NB4 (cell line): ENCODE results near the gene CRTAP.
"Not testable (repeated sequence)": the region's sequence is repeated elsewhere in the genome, so short reads cannot be mapped to it uniquely, and the experiment has no call there.

Experiments
- DNase-seq: peaks from one replicate; pipeline ENCODE4 v3.0.0; 2010; ENCODE audit warnings: low read depth
- H3K4me3 ChIP-seq: one replicate; pipeline ENCODE4 v1.5.1; 2011; ENCODE audit warnings: mild to moderate bottlenecking, low read depth, low read length, moderate library complexity
- MYC ChIP-seq: IDR thresholded peaks from 2 replicates; pipeline ENCODE4 v1.6.1; 2011; ENCODE audit warnings: low read depth, low read length
- POLR2A ChIP-seq: IDR thresholded peaks from 2 replicates; pipeline ENCODE4 v1.6.1; 2011; ENCODE audit warnings: mild to moderate bottlenecking; ENCODE audit not compliant: insufficient read length; ENCODE audit errors: extremely low read depth
- TF ChIP-seq, protein P1 (sequence below): IDR thresholded peaks from one replicate; pipeline ENCODE4 v1.5.1; 2012; ENCODE audit warnings: low read depth, low read length
- TF ChIP-seq, protein P2 (sequence below): IDR thresholded peaks from 2 replicates; pipeline ENCODE4 v1.6.1; 2011; ENCODE audit warnings: low read depth, low read length

The CRTAP gene

DNA sequence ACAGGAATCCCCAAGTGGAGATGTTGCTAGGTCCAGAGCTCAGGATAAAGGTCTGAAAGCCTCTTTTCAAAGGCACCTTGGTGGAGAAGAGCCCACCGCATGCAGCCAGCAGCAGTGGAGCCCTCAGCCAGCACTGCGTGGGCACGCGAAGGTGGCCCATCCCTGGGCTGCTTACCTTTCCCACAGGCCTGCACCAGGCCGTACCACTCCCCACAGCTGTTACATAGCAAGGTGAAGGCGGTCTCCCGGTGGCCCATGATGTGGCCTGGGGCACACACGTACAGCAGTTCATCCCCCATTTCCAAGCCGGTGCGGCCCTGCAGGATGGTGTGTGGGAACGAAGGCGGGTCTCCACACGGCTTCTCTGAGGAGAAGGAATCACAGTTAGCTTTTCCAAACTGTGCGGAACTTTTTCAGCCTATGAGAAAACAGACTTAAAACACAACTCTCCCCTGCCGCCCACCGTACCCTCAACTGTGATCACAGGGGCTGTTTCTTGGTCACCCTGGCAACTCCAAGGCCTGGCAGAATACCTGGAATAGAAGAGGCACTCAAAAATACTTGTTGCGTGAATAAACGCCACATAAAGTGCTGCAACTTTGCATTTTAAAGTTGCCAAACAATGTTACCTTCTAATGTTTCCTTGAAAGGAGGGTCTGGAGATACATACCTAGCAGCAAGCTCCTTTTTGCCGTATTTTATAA is 61.0 kb downstream of the CRTAP start:
- no peak for DNase-seq
- H3K4me3 ChIP-seq = no peak overlapping the region
- TF ChIP-seq POLR2A (no peak), MYC (no peak)
- TF ChIP-seq, protein P1, sequence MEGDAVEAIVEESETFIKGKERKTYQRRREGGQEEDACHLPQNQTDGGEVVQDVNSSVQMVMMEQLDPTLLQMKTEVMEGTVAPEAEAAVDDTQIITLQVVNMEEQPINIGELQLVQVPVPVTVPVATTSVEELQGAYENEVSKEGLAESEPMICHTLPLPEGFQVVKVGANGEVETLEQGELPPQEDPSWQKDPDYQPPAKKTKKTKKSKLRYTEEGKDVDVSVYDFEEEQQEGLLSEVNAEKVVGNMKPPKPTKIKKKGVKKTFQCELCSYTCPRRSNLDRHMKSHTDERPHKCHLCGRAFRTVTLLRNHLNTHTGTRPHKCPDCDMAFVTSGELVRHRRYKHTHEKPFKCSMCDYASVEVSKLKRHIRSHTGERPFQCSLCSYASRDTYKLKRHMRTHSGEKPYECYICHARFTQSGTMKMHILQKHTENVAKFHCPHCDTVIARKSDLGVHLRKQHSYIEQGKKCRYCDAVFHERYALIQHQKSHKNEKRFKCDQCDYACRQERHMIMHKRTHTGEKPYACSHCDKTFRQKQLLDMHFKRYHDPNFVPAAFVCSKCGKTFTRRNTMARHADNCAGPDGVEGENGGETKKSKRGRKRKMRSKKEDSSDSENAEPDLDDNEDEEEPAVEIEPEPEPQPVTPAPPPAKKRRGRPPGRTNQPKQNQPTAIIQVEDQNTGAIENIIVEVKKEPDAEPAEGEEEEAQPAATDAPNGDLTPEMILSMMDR = no peak
- TF ChIP-seq, protein P2, sequence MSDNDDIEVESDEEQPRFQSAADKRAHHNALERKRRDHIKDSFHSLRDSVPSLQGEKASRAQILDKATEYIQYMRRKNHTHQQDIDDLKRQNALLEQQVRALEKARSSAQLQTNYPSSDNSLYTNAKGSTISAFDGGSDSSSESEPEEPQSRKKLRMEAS = no peak

DNA sequence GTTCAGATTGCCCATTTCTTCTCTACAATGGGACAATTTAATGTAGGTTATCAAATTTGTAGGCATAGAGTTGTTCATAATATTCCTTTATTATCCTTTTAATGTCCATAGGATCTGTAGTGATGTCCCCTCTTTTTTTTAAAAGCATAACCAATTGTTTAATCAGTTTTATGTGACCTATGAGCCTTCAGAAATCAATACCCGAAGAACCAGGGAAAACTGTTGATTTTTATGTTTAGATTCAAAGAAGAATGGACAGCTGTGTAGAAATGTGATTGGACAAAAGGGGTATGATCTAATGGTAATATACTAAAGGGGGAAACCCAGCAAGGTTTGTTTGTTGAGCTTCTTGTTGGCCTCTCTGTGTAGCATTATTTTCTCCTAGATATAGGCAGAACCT is 65.3 kb downstream of the CRTAP start:
- no peak overlapping the region for H3K4me3 ChIP-seq
- TF ChIP-seq, protein P1 = no peak
- TF ChIP-seq, protein P2 = no peak
- no peak for TF ChIP-seq MYC
- no peak for TF ChIP-seq POLR2A
- DNase-seq = no peak

DNA sequence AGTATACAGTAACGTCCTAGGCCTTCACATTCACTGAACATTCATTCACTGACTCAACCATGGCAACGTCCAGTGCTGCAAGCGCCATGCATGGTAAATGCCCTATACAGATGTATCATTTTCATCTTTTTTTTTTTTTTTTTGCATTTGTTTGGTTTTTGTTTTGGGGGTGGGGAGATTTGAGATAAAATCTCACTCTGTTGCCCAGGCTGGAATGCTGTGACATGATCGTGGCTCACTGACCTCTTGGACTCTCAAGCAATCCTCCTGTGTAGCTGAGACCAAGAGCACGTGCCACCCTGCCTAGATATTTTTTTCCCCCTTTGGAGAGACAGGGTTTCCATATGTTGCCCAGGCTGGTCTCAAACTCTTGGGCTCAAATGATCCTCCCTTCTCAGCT is 67.4 kb downstream of the CRTAP start:
- no peak for DNase-seq
- TF ChIP-seq, protein P1 = no peak
- TF ChIP-seq MYC (no peak), POLR2A (no peak)
- TF ChIP-seq, protein P2 = no peak
- no peak overlapping the region for H3K4me3 ChIP-seq

DNA sequence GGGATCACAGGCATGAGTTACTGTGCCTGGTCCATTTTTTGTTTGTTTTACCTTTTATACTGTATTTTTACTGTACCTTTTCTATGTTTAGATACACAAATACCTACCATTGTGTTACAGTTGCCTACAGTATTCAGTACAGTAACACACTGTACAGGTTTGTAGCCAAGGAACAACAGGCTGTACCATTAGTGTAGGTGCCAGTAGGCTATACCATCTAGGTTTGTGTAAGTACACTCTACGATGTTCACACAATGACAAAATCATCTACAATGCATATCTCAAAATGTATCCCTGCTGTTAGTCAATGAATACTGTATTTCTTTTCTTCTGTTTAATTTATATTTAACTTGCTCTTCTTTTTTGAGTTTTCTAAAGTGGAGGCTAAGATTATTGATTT is 67.8 kb downstream of the CRTAP start:
- not testable (repeated sequence) for H3K4me3 ChIP-seq, DNase-seq

DNA sequence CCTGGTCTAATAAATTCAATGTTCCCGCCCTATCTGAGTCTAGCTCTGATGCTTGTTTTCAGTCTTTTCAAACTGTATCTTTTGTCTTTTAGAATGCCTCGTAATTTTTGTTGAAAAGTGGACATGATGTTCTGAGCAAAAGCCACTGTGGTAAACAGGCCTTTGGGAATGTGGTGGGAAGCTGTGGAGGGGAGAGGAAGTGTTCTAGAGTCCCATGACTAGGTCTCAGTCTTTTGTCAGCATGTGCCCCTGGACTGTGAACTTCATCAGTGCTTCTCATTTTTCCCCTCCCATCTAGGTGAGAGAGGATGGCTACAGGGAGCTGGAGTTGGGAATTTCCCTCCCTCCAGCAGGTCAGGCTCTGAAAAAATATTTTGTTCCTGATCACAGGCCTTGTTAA is 71.0 kb downstream of the CRTAP start:
- no peak overlapping the region for H3K4me3 ChIP-seq
- DNase-seq = no peak
- TF ChIP-seq, protein P2 = no peak
- no peak for TF ChIP-seq POLR2A
- TF ChIP-seq MYC = no peak
- TF ChIP-seq, protein P1 = no peak

DNA sequence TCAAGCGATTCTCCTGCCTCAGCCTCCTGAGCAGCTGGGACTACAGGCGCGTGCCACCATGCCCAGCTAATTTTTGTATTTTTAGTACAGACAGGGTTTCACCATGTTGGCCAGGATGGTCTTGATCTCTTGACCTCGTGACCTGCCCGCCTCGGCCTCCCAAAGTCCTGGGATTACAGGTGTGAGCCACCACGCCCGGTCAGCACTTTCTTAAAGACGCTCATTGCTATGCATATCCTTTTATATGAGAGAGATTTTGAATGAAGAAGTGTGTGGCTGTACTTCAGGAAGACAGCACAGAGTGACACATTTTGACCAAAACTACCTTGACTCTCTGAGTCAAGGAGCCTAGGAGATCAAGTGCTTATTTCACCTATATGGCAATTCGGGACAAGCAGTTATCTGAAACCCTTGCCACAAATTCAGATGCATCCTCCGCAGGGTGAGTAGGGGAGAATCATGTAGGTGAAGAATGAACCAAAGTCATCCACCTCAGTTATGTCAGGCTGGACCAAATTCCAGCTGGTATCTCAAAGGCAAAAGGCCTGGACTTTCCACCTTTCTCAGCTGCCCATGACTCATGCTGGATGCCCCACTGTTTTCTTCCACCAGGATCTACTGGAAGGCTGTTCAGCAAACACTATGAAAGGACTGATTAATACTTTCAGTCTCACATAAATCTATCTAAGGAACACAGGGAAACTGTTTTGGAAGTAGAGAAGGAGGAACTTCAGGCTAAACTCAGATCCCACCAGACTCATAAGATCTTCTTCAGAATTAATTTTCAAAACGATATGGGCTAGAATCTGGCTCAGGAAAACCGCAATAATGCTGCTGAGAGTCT is 72.9 kb downstream of the CRTAP start:
- DNase-seq = no peak

More for the DNA sequence above, 72.9 kb downstream of the CRTAP start:
- TF ChIP-seq, protein P1 = no peak
- TF ChIP-seq, protein P2 = no peak
- TF ChIP-seq POLR2A (no peak), MYC (no peak)
- H3K4me3 ChIP-seq = no peak overlapping the region
